Colonic mucosa (tissue), 4 donors: ENCODE measurements around the gene ROR1. TPM values are rescaled to one million over a fixed set of nuclear protein-coding genes. Genes with fewer than 3 reads are reported as not detected.

Experiments used
- DNase-seq: peaks from one replicate; pipeline ENCODE4 v3.0.0-alpha.2; 2020
- H3K27ac ChIP-seq: fragments of 200-600 bp; one replicate; pipeline ENCODE4 v1.8.0; 2021
- H3K27me3 ChIP-seq: fragments of 200-600 bp; one replicate; pipeline ENCODE4 v1.8.0; 2021
- H3K36me3 ChIP-seq: fragments of 200-600 bp; one replicate; pipeline ENCODE4 v1.8.0; 2021
- H3K4me1 ChIP-seq: fragments of 200-600 bp; one replicate; pipeline ENCODE4 v1.8.0; 2021; ENCODE audit warnings: mild to moderate bottlenecking
- H3K4me3 ChIP-seq: fragments of 200-600 bp; one replicate; pipeline ENCODE4 v1.8.0; 2021
- H3K9ac ChIP-seq, 2 donors: one replicate each; pipeline ENCODE4 v1.7.0; 2013; ENCODE audit warnings: control low read depth in 2 of 2, low read depth in 2 of 2, low read length in 2 of 2
- H3K9me3 ChIP-seq: fragments of 200-600 bp; one replicate; pipeline ENCODE4 v1.8.0; 2021
- intact Hi-C: fragments of 100-400 bp; cut with DNase I; formaldehyde crosslinking; loops from one replicate; pipeline ENCODE4 v1.14.1; 2022
- total RNA-seq, 2 donors: library from RNA; stranded (reverse); fragmentation: NEBNext Ultra II Directional in 1 of 2; extraction: Animal tissue kit (Norgen Biotek cat#: 25700) in 1 of 2; gene quantifications; one replicate each; pipeline ENCODE4 v1.2.1, GENCODE V29; 2021
- TF ChIP-seq, protein P1 (sequence below): fragments of 200-600 bp; IDR thresholded peaks from one replicate; pipeline ENCODE4 v1.8.0; 2022; ENCODE audit warnings: antibody characterized with exemption, mild to moderate bottlenecking
- donor health status: healthy.
- donor health status: DM: no; HTN: no; CAD: no.
- donor health status: DM: no; HTN: no; CAD: no.

Gene ROR1
- total RNA-seq, 2 donors from 2014 or later, result 5.1 to 6.8 TPM

DNA sequence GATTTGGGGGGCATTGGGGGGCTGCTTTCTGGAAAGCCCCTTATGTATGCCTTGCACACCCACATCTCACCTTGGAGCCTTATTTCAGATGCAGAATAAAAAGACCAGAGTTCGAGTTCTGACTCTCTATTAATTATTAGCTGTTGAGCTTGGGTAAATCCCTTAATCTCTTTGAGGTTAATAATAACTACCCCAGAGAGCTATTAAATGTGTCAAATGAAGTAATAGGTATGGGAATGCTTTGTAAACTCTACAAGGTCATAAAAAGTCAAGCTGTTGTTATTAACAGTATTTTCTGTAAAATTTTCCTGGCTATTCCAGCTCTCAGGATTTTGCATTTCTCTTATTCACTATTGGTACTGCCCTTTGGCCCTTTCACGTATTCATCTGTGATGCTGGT is 122.9 kb downstream of the ROR1 start:
- intact Hi-C loops, result no loop called here
- H3K27ac ChIP-seq, result no peak overlapping the region
- H3K27me3 ChIP-seq, result no peaks in the 10 kb centered on the region

DNA sequence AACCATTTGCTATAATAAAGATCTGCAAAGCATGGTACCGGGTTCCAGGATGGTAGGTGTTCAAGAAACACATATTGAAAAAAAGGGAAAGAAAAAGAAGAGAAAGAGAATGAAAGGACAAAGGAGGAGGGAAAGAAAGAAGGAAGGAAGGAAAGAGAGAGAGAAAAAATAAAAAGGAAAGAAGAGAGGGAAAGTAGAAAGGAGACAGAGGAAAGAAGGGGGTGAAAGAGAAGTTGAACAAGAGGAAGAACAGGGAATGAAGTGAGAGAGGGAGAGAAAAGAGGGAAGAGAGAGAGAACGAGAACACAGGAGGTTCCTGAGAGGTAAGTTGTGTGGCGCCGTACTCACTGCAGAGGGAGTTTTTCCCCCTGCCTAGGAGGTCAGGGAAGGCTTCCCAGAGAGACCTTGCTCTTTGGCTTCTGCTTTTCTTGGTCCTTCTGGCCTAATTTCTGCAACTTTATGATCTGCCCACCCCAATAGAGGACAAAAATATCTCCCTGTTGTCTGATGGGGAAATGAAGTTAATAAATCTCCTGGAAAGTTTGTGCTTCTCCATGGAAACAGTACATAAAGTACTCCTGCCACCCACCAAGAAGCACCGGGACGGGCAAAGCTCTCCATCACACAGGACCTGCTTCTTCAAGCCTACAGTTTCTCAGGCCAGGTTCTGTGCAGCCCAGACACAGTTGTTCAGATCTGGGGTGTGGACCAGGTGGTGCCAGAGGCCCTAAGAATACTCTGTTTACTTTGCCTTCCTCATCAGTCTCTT is 124.8 kb downstream of the ROR1 start:
- no peak overlapping the region for H3K4me3 ChIP-seq
- TF ChIP-seq, protein P1, sequence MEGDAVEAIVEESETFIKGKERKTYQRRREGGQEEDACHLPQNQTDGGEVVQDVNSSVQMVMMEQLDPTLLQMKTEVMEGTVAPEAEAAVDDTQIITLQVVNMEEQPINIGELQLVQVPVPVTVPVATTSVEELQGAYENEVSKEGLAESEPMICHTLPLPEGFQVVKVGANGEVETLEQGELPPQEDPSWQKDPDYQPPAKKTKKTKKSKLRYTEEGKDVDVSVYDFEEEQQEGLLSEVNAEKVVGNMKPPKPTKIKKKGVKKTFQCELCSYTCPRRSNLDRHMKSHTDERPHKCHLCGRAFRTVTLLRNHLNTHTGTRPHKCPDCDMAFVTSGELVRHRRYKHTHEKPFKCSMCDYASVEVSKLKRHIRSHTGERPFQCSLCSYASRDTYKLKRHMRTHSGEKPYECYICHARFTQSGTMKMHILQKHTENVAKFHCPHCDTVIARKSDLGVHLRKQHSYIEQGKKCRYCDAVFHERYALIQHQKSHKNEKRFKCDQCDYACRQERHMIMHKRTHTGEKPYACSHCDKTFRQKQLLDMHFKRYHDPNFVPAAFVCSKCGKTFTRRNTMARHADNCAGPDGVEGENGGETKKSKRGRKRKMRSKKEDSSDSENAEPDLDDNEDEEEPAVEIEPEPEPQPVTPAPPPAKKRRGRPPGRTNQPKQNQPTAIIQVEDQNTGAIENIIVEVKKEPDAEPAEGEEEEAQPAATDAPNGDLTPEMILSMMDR, result no peak
- intact Hi-C loops, result no loop called here
- H3K27me3 ChIP-seq, result no peaks in the 10 kb centered on the region
- no peaks in the 10 kb centered on the region for H3K9me3 ChIP-seq
- no peaks in the 10 kb centered on the region for H3K36me3 ChIP-seq
- no peak overlapping the region for H3K9ac ChIP-seq
- no peak overlapping the region for H3K27ac ChIP-seq
- no peak for DNase-seq
- H3K4me1 ChIP-seq, result no peaks in the 10 kb centered on the region

More for the DNA sequence above, 122.9 kb downstream of the ROR1 start:
- Histone ChIP-seq H3K4me1 (no peaks in the 10 kb centered on the region), H3K36me3 (no peaks in the 10 kb centered on the region), H3K4me3 (no peak overlapping the region), H3K9ac (no peak overlapping the region), H3K9me3 (no peaks in the 10 kb centered on the region)
- no peak for DNase-seq
- TF ChIP-seq, protein P1, result no peak

DNA sequence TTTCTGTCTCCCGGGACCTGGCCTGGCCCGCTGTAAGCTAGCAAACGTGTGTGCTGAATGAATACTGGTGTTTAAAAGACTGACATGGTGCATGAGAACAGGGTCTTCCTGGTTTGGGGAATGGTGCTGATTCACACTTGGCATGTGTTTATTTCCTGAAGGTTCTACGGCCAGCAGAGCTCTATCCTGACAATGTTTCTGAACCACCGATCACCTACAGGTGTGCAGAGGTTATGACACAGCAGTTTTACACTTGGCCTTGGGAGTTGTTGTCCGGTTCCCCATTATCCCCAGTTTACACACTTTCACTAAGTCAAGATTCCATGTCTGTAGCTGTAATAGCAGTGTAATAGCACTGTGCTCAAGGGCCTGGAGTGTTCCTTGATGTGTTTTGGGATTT is 127.3 kb downstream of the ROR1 start:
- DNase-seq, result no peak
- Histone ChIP-seq H3K27ac (no peak overlapping the region), H3K36me3 (no peaks in the 10 kb centered on the region)

DNA sequence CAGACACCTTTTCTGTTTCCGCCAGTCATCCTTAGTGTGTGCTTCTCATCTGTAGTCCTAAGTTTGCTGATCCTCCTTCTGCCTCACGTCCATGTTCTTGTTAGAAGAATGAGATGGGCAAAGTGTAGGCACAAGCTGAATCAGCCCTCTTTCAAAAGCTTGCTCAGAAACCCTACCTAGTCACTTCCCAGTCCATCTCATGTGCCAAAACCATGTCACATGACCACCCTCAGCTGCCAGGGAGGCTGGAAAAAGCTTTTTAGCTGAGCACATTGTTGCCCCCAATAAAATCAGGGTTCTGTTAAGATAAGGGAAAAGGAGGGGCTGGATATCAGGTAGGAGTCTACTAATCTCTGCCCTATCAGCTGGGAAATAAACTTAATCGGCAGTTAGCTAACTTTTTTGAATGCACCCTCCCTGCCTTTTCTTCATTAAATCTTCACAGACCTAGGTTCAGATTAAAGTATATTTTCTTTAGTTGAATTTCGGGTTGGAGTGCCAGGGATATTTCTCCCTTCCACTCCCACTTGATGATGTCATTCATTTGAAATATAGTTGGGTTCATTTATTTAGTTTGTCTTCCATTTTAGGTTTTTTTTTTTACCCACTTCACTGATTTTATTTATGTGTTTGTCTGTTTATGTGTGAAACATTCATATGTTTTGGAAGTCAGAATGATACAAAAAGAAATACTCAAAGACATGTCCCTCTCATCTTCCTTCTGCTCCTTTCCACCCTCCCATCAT is 129.2 kb downstream of the ROR1 start:
- Histone ChIP-seq H3K27ac (no peak overlapping the region), H3K4me1 (no peaks in the 10 kb centered on the region), H3K9ac (no peak overlapping the region), H3K4me3 (no peak overlapping the region), H3K36me3 (no peaks in the 10 kb centered on the region), H3K27me3 (no peaks in the 10 kb centered on the region), H3K9me3 (no peaks in the 10 kb centered on the region)
- intact Hi-C loops, result no loop called here
- DNase-seq, result peak; percentile 62
- TF ChIP-seq, protein P1, result no peak

More for the DNA sequence above, 127.3 kb downstream of the ROR1 start:
- H3K4me3 ChIP-seq, result no peak overlapping the region
- intact Hi-C loops, result no loop called here
- H3K9me3 ChIP-seq, result no peaks in the 10 kb centered on the region
- H3K27me3 ChIP-seq, result no peaks in the 10 kb centered on the region
- TF ChIP-seq, protein P1, result no peak
- no peak overlapping the region for H3K9ac ChIP-seq
- H3K4me1 ChIP-seq, result no peaks in the 10 kb centered on the region

DNA sequence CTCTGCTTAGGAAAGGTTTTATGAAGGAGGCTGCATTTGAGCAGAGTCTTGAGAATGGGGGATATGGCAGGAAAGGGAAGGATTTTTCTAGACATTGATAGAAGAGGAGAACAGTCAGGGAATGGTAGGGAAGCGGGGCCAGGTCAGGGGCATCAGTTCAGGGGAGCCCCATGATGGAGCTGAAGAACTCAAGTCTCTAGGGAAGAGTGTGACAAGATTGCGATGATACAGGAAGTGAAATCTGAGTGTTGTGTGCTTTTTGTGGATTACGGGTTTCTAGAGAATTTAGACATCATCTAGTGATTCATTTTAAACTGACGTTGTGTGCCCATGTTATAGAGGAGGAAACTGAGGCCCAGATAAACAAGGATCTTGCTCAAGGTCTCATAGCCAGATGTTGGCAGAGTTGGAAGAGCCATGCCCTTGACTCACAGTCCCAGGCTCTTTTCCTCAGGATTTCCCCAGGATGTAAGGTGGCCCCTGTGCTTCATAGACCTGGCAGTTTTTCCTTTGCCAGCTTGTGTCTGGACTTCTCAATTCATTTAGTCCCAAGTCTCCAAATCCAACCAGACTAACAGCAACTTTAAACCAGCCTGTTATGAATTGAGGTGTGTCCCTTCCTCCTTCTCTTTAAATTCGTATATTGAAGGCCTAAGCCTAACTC is 130.3 kb downstream of the ROR1 start:
- intact Hi-C loops, result no loop called here
- no peak overlapping the region for H3K27ac ChIP-seq
- no peak for DNase-seq
- no peak overlapping the region for H3K4me3 ChIP-seq
- no peaks in the 10 kb centered on the region for H3K27me3 ChIP-seq
- H3K36me3 ChIP-seq, result no peaks in the 10 kb centered on the region
- H3K4me1 ChIP-seq, result no peaks in the 10 kb centered on the region
- H3K9ac ChIP-seq, result no peak overlapping the region
- TF ChIP-seq, protein P1, result no peak
- H3K9me3 ChIP-seq, result no peaks in the 10 kb centered on the region
